K562 treated with DMSO at 1 percent for 4 hours (cell line): Measurements from ENCODE around the gene SEZ6. TPM values are rescaled to one million over a fixed set of nuclear protein-coding genes. Genes with fewer than 3 reads are reported as not detected.

Experiments
- total RNA-seq: library from RNA; unstranded; fragments of 300-600 nt; gene quantifications from 2 replicates; pipeline ENCODE4 v1.2.3, GENCODE V29; 2022; ENCODE audit not compliant: insufficient read depth

Gene SEZ6
- total RNA-seq: not detected in 2 replicates

GRCh38 chr17:29005936-29006511, at the start of gene SEZ6:
Gene SEZ6 (minus strand): TSS chr17:29006033. CDS start chr17:29005869, 164 bp downstream.

GRCh38 chr17:29042679-29043538, 37.1 kb upstream of the SEZ6 start, which contains the start of gene PIPOX:
Gene PIPOX (plus strand): TSS chr17:29043141. CDS start chr17:29043226, 85 bp downstream.

GRCh38 chr17:28951428-28951990, 54.3 kb downstream of the SEZ6 start, which contains the start of gene PHF12:
Gene PHF12 (minus strand): TSS chr17:28951518. CDS start chr17:28950960, 558 bp downstream.

Other genes with a start within 250 kb of the SEZ6 start
- gene FAM222B, start 163.2 kb downstream of the SEZ6 start, total RNA-seq: 28.4 and 38.5 TPM in 2 replicates
- gene ERAL1, start 151.0 kb downstream of the SEZ6 start, total RNA-seq: 84.1 and 95.8 TPM in 2 replicates
- 160 and 174 TPM in 2 replicates for gene FLOT2, start 108.3 kb downstream of the SEZ6 start, total RNA-seq
- 22.7 and 29.7 TPM in 2 replicates for gene DHRS13, start 103.0 kb downstream of the SEZ6 start, total RNA-seq
- 27.3 and 34.0 TPM in 2 replicates for gene PHF12, start 54.5 kb downstream of the SEZ6 start, total RNA-seq
- 1.2 TPM in 1 of 2 replicates, not detected in the other for gene PIPOX, start 37.1 kb upstream of the SEZ6 start, total RNA-seq
- 21.8 and 25.7 TPM in 2 replicates for gene MYO18A, start 174.4 kb upstream of the SEZ6 start, total RNA-seq
- not detected in 2 replicates for gene CRYBA1, start 240.8 kb upstream of the SEZ6 start, total RNA-seq